K562 (cell line): ENCODE data around the gene SIGLEC11. TPM values are rescaled to one million over a fixed set of nuclear protein-coding genes. Genes with fewer than 3 reads are reported as not detected.

Experiments
- ARNT ChIP-seq, 2 experiments: fragments of 450-650 bp; IDR thresholded peaks; 2 replicates each; pipeline ENCODE4 v1.6.1; 2016; ENCODE audit warnings: mild to moderate bottlenecking in 1 of 2
- DNMT1 ChIP-seq: fragments of 450-650 bp; IDR thresholded peaks from 2 replicates; pipeline ENCODE4 v1.6.1; 2016; ENCODE audit warnings: antibody characterized with exemption, mild to moderate bottlenecking
- EHMT2 ChIP-seq: fragments of 450-650 bp; IDR thresholded peaks from 2 replicates; pipeline ENCODE4 v1.6.1; 2018; ENCODE audit warnings: antibody characterized with exemption
- MTF1 ChIP-seq: fragments of 250-450 bp; sonication (Bioruptor Pico); IDR thresholded peaks from 2 replicates; pipeline ENCODE4 v1.9.0; 2021; ENCODE audit warnings: moderate library complexity, mild to moderate bottlenecking, inconsistent platforms, borderline replicate concordance
- NCOA2 ChIP-seq, 2 experiments: fragments of 450-650 bp; IDR thresholded peaks; 2 replicates each; pipeline ENCODE4 v1.6.1; 2018; ENCODE audit warnings: mild to moderate bottlenecking in 2 of 2, moderate library complexity in 1 of 2; ENCODE audit not compliant: partially characterized antibody in 2 of 2
- PCBP1 ChIP-seq: fragments of 200-400 bp; formaldehyde crosslinking; IDR thresholded peaks from 2 replicates; pipeline ENCODE4 v1.6.1; 2018; ENCODE audit warnings: mild to moderate bottlenecking, low read depth, low read length; ENCODE audit not compliant: poor library complexity, severe bottlenecking
- RB1 ChIP-seq: fragments of 450-650 bp; IDR thresholded peaks from 2 replicates; pipeline ENCODE4 v1.6.1; 2017; ENCODE audit warnings: low read depth, mild to moderate bottlenecking
- TOE1 ChIP-seq, 2 experiments: fragments of 450-650 bp in 1 of 2; sonication (generic) in 1 of 2; formaldehyde crosslinking in 1 of 2; IDR thresholded peaks; 2 replicates each; pipeline versions ENCODE4 v1.7.1 to v1.8.0; 2016 to 2022; ENCODE audit warnings: borderline replicate concordance in 2 of 2, mild to moderate bottlenecking in 2 of 2, antibody characterized with exemption in 1 of 2, inconsistent platforms in 1 of 2, low read depth in 1 of 2, missing genetic modification reagents in 1 of 2, moderate library complexity in 1 of 2
- TSC22D4 ChIP-seq: fragments of 450-650 bp; IDR thresholded peaks from 2 replicates; pipeline ENCODE4 v1.6.1; 2016; ENCODE audit warnings: missing genetic modification characterization, missing biosample characterization, control low read depth
- WHSC1 ChIP-seq: IDR thresholded peaks from one replicate; pipeline ENCODE4 v1.6.1; 2012; ENCODE audit warnings: low read length, control low read depth, inconsistent platforms
- ZNF695 ChIP-seq: fragments of 450-650 bp; formaldehyde crosslinking; IDR thresholded peaks from 2 replicates; pipeline ENCODE4 v1.4.0; 2020; ENCODE audit warnings: mild to moderate bottlenecking, moderate library complexity
- polyA plus RNA-seq, 8 experiments: library from polyadenylated mRNA; depleted of rRNA in 4 of 8; stranded (reverse) in 5 of 8; unstranded in 3 of 8; fragments of >200 nt; fragmentation: Nextera tagmentation in 2 of 8; fragmentation: Illumina TruSeq in 1 of 8; extraction: Ambion mirVana in 2 of 8; extraction: Trizol in 1 of 8; gene quantifications; 2 replicates each; pipeline versions ENCODE4 v1.2.1 to v1.2.3, GENCODE V29; 2011 to 2014; ENCODE audit warnings: inconsistent platforms in 1 of 8, missing spikeins in 1 of 8
- total RNA-seq, 7 experiments: library from RNA; depleted of rRNA in 6 of 7; stranded (reverse); fragments of >200 nt in 6 of 7; fragmentation: Illumina TruSeq in 2 of 7; extraction: Trizol in 2 of 7; gene quantifications; 2 replicates each; pipeline versions ENCODE4 v1.2.1 to v1.2.3, GENCODE V29; 2011 to 2021; ENCODE audit warnings: low replicate concordance in 1 of 7
- TF ChIP-seq, protein P1 (sequence below), 2 experiments: fragments of 450-650 bp; IDR thresholded peaks; 2 replicates each; pipeline ENCODE4 v1.6.1; 2016
- TF ChIP-seq, protein P2 (sequence below): sonication (generic); IDR thresholded peaks from 2 replicates; pipeline ENCODE4 v1.6.1; 2016
- TF ChIP-seq, protein P3 (sequence below): fragments of 250-450 bp; sonication (Bioruptor Pico); IDR thresholded peaks from 2 replicates; pipeline ENCODE4 v1.5.0; 2021
- TF ChIP-seq, protein P4 (sequence below), 2 experiments: fragments of 200-800 bp in 1 of 2; sonication (Bioruptor generic) in 1 of 2; sonication (generic) in 1 of 2; formaldehyde crosslinking in 1 of 2; IDR thresholded peaks in 1 of 2; conservative IDR thresholded peaks in 1 of 2; 2 replicates each; pipeline versions ENCODE4 v1.5.0 to v1.6.1; 2016 to 2020; ENCODE audit warnings: missing compliant biosample characterization in 1 of 2, missing genetic modification characterization in 1 of 2, missing genetic modification reagents in 1 of 2
- TF ChIP-seq, protein P5 (sequence below): fragments of 450-650 bp; formaldehyde crosslinking; IDR thresholded peaks from 2 replicates; pipeline ENCODE4 v1.4.0; 2022; ENCODE audit warnings: missing genetic modification characterization
- TF ChIP-seq, protein P6 (sequence below): fragments of 450-650 bp; IDR thresholded peaks from 2 replicates; pipeline ENCODE4 v1.6.1; 2016; ENCODE audit warnings: missing biosample characterization, missing genetic modification characterization

The SIGLEC11 gene
- total and polyA plus RNA-seq, 9 of the 15 experiments (the other 6 are each of a cell fraction or from before 2014, with no cell fraction given): not detected

DNA sequence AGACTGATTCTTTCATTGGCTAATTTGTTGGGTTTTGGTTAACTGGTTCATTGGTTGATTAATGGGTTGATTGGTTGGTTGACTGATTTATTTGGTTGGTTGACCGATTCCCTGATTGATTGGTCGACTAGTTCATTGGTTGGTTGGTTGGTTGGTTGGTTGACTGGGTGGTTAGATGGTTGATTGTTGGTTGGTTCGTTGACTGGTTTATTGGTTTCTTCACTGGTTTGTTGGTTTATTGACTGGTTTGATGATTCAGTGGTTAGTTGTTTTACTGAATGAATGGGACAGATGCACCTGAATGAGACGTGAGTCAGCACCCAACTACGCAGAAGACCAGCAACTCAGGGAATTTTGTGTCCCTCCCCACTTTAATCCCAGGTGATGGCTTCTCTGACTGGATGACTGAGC lies 28.9 kb downstream of the SIGLEC11 start (continued):
- TF ChIP-seq, protein P1, sequence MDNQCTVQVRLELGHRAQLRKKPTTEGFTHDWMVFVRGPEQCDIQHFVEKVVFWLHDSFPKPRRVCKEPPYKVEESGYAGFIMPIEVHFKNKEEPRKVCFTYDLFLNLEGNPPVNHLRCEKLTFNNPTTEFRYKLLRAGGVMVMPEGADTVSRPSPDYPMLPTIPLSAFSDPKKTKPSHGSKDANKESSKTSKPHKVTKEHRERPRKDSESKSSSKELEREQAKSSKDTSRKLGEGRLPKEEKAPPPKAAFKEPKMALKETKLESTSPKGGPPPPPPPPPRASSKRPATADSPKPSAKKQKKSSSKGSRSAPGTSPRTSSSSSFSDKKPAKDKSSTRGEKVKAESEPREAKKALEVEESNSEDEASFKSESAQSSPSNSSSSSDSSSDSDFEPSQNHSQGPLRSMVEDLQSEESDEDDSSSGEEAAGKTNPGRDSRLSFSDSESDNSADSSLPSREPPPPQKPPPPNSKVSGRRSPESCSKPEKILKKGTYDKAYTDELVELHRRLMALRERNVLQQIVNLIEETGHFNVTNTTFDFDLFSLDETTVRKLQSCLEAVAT (IDR thresholded peaks at IDR 0.05): peak; percentile 52 to 56; a peak in 2 of 4 replicates
- TF ChIP-seq WHSC1 (no peak), ZNF695 (no peak), PCBP1 (no peak), DNMT1 (0 out of 2 replicates have a peak, but pooled peaks have one; percentile 32), NCOA2 (IDR thresholded peaks at IDR 0.05; ENCODE audit: partially characterized antibody in 2 of 2) (no peak), RB1 (no peak), ARNT (IDR thresholded peaks at IDR 0.05) (peak in 1 of 2 experiments; percentile 46; a peak in 1 of 4 replicates), EHMT2 (0 out of 2 replicates have a peak, but pooled peaks have one; percentile 44), MTF1 (CRISPR knock-in tag) (no peak), TSC22D4 (tag) (peak; percentile 75; the same call in 1 of the 2 replicates), TOE1 (IDR thresholded peaks at IDR 0.05; ENCODE audit: borderline replicate concordance) (0 out of 2 replicates have a peak, but pooled peaks have one; percentile 22), TOE1 (CRISPR knock-in tag; IDR thresholded peaks at IDR 0.05; ENCODE audit: borderline replicate concordance, low read depth) (no peak)
- TF ChIP-seq, protein P2, sequence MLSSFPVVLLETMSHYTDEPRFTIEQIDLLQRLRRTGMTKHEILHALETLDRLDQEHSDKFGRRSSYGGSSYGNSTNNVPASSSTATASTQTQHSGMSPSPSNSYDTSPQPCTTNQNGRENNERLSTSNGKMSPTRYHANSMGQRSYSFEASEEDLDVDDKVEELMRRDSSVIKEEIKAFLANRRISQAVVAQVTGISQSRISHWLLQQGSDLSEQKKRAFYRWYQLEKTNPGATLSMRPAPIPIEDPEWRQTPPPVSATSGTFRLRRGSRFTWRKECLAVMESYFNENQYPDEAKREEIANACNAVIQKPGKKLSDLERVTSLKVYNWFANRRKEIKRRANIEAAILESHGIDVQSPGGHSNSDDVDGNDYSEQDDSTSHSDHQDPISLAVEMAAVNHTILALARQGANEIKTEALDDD: peak; percentile 75
- TF ChIP-seq, protein P3, sequence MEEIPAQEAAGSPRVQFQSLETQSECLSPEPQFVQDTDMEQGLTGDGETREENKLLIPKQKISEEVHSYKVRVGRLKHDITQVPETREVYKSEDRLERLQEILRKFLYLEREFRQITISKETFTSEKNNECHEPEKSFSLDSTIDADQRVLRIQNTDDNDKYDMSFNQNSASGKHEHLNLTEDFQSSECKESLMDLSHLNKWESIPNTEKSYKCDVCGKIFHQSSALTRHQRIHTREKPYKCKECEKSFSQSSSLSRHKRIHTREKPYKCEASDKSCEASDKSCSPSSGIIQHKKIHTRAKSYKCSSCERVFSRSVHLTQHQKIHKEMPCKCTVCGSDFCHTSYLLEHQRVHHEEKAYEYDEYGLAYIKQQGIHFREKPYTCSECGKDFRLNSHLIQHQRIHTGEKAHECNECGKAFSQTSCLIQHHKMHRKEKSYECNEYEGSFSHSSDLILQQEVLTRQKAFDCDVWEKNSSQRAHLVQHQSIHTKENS (CRISPR knock-in tag): no peak
- TF ChIP-seq, protein P4, sequence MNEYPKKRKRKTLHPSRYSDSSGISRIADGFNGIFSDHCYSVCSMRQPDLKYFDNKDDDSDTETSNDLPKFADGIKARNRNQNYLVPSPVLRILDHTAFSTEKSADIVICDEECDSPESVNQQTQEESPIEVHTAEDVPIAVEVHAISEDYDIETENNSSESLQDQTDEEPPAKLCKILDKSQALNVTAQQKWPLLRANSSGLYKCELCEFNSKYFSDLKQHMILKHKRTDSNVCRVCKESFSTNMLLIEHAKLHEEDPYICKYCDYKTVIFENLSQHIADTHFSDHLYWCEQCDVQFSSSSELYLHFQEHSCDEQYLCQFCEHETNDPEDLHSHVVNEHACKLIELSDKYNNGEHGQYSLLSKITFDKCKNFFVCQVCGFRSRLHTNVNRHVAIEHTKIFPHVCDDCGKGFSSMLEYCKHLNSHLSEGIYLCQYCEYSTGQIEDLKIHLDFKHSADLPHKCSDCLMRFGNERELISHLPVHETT (CRISPR knock-in tag; conservative IDR thresholded peaks at IDR 0.05 in 1 of 2, IDR thresholded peaks at IDR 0.05 in 1 of 2): no peak
- TF ChIP-seq, protein P5, sequence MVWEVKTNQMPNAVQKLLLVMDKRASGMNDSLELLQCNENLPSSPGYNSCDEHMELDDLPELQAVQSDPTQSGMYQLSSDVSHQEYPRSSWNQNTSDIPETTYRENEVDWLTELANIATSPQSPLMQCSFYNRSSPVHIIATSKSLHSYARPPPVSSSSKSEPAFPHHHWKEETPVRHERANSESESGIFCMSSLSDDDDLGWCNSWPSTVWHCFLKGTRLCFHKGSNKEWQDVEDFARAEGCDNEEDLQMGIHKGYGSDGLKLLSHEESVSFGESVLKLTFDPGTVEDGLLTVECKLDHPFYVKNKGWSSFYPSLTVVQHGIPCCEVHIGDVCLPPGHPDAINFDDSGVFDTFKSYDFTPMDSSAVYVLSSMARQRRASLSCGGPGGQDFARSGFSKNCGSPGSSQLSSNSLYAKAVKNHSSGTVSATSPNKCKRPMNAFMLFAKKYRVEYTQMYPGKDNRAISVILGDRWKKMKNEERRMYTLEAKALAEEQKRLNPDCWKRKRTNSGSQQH (CRISPR knock-in tag): peak; percentile 95
- TF ChIP-seq, protein P6, sequence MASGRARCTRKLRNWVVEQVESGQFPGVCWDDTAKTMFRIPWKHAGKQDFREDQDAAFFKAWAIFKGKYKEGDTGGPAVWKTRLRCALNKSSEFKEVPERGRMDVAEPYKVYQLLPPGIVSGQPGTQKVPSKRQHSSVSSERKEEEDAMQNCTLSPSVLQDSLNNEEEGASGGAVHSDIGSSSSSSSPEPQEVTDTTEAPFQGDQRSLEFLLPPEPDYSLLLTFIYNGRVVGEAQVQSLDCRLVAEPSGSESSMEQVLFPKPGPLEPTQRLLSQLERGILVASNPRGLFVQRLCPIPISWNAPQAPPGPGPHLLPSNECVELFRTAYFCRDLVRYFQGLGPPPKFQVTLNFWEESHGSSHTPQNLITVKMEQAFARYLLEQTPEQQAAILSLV (tag): peak; percentile 18; the same call in 1 of the 2 replicates
